GM18873 (cell line): Measurements from ENCODE around the gene NID1.
"Not testable (repeated sequence)": the region's sequence is repeated elsewhere in the genome, so short reads cannot be mapped to it uniquely, and the experiment has no call there.

Source experiments
- ATAC-seq: cut with Tn5 transposase; IDR thresholded peaks from one replicate; pipeline ENCODE4 v1.9.1; 2021; ENCODE audit warnings: mild to moderate bottlenecking, moderate library complexity, moderate number of reproducible peaks; ENCODE audit not compliant: unreplicated experiment, low FRiP score

The NID1 gene

GRCh38 chr1:236000781-236001180 lies 64.1 kb downstream of the NID1 start:
- ATAC-seq = no peak

- peak; percentile 85 for ATAC-seq
These were observed 65.5 kb downstream of the NID1 start for GRCh38 chr1:235999259-235999925.

- peak; percentile 20 for ATAC-seq
These were observed 66.1 kb downstream of the NID1 start for GRCh38 chr1:235998812-235999211.

- ATAC-seq = no peak
These were observed 67.0 kb downstream of the NID1 start for GRCh38 chr1:235997931-235998330.

- no peak for ATAC-seq
These were observed 67.8 kb downstream of the NID1 start for GRCh38 chr1:235997049-235997448.

GRCh38 chr1:235996048-235996785 lies 68.7 kb downstream of the NID1 start:
- ATAC-seq = no peak

- ATAC-seq = no peak
These were observed 69.4 kb downstream of the NID1 start for GRCh38 chr1:235995511-235995910.

GRCh38 chr1:235993652-235994051 lies 71.2 kb downstream of the NID1 start:
- no peak for ATAC-seq

- ATAC-seq = no peak
These were observed 72.0 kb downstream of the NID1 start for GRCh38 chr1:235992868-235993267.

- ATAC-seq = no peak
These were observed 72.5 kb downstream of the NID1 start for GRCh38 chr1:235992346-235992745.

GRCh38 chr1:235990330-235990795 lies 74.5 kb downstream of the NID1 start:
- no peak for ATAC-seq

GRCh38 chr1:235989105-235989504 lies 75.8 kb downstream of the NID1 start:
- no peak for ATAC-seq

GRCh38 chr1:235986869-235987268 lies 78.0 kb downstream of the NID1 start:
- peak; percentile 59 for ATAC-seq

- no peak for ATAC-seq
These were observed 80.7 kb downstream of the NID1 start for GRCh38 chr1:235984041-235984825.

- no peak for ATAC-seq
These were observed 83.9 kb downstream of the NID1 start for GRCh38 chr1:235980976-235981375.

GRCh38 chr1:235979716-235980333 lies 85.1 kb downstream of the NID1 start:
- ATAC-seq = no peak

GRCh38 chr1:235979176-235979575 lies 85.7 kb downstream of the NID1 start:
- ATAC-seq = no peak

GRCh38 chr1:235976490-235976889 lies 88.4 kb downstream of the NID1 start:
- no peak for ATAC-seq

GRCh38 chr1:235974616-235975015 lies 90.3 kb downstream of the NID1 start:
- no peak for ATAC-seq

GRCh38 chr1:235972691-235973090 lies 92.2 kb downstream of the NID1 start:
- ATAC-seq = not testable (repeated sequence)

- peak; percentile 15 for ATAC-seq
These were observed 92.6 kb downstream of the NID1 start for GRCh38 chr1:235972311-235972689.
